ENCODE measurements around the gene ACSL4. TPM values are rescaled to one million over a fixed set of nuclear protein-coding genes. Genes with fewer than 3 reads are reported as not detected.

ACSL4 gene
- polyA plus RNA-seq, 1 donor from 2014 or later: 101 TPM

- Histone ChIP-seq H4K20me1 (ENCODE audit: insufficient read depth) (no peaks in the 10 kb centered on the region), H3F3A (ENCODE audit: insufficient read depth, low read length, poor library complexity, severe bottlenecking) (no peaks in the 10 kb centered on the region), H3K9me2 (ENCODE audit: insufficient read depth, low read length) (no peaks in the 10 kb centered on the region), H3K9me3 (ENCODE audit: low read length) (no peaks in the 10 kb centered on the region), H3K36me3 (ENCODE audit: insufficient read depth, low read length) (no peaks in the 10 kb centered on the region), H3K4me3 (ENCODE audit: low read length) (no peak overlapping the region), H3K4me2 (ENCODE audit: low read length) (no peak overlapping the region), H2AFZ (ENCODE audit: low read depth, low read length) (no peak overlapping the region), H3K9ac (ENCODE audit: low read length) (no peak overlapping the region), H3K79me2 (replicated peaks; ENCODE audit: insufficient read depth, low read length) (no peaks in the 10 kb centered on the region), H3K27me3 (ENCODE audit: insufficient read depth, low read depth, low read length) (no peaks in the 10 kb centered on the region), H3K27ac (ENCODE audit: low read length) (no peak overlapping the region)
- TF ChIP-seq EP300 (conservative IDR thresholded peaks at IDR 0.05; ENCODE audit: poor library complexity, severe bottlenecking): no peak
- TF ChIP-seq MXI1 (conservative IDR thresholded peaks at IDR 0.05; ENCODE audit: poor library complexity, severe bottlenecking): no peak
- no peak for TF ChIP-seq TAF1 (IDR thresholded peaks at IDR 0.05; ENCODE audit: low read depth)
- TF ChIP-seq, protein P1, sequence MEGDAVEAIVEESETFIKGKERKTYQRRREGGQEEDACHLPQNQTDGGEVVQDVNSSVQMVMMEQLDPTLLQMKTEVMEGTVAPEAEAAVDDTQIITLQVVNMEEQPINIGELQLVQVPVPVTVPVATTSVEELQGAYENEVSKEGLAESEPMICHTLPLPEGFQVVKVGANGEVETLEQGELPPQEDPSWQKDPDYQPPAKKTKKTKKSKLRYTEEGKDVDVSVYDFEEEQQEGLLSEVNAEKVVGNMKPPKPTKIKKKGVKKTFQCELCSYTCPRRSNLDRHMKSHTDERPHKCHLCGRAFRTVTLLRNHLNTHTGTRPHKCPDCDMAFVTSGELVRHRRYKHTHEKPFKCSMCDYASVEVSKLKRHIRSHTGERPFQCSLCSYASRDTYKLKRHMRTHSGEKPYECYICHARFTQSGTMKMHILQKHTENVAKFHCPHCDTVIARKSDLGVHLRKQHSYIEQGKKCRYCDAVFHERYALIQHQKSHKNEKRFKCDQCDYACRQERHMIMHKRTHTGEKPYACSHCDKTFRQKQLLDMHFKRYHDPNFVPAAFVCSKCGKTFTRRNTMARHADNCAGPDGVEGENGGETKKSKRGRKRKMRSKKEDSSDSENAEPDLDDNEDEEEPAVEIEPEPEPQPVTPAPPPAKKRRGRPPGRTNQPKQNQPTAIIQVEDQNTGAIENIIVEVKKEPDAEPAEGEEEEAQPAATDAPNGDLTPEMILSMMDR (IDR thresholded peaks at IDR 0.05; ENCODE audit: poor library complexity, severe bottlenecking): no peak
- TF ChIP-seq EZH2 (IDR thresholded peaks at IDR 0.05; ENCODE audit: borderline replicate concordance, insufficient read depth, low read length, poor library complexity, severe bottlenecking): no peak
- TF ChIP-seq POLR2AphosphoS5 (IDR thresholded peaks at IDR 0.05): no peak
- no peak for TF ChIP-seq REST (IDR thresholded peaks at IDR 0.05; ENCODE audit: borderline replicate concordance)
- TF ChIP-seq SMC3 (conservative IDR thresholded peaks at IDR 0.05; ENCODE audit: poor library complexity): no peak
- TF ChIP-seq RAD21 (conservative IDR thresholded peaks at IDR 0.05): no peak
Measured at GRCh38 chrX:109776986-109777385, 43.9 kb upstream of the ACSL4 start.

DNA sequence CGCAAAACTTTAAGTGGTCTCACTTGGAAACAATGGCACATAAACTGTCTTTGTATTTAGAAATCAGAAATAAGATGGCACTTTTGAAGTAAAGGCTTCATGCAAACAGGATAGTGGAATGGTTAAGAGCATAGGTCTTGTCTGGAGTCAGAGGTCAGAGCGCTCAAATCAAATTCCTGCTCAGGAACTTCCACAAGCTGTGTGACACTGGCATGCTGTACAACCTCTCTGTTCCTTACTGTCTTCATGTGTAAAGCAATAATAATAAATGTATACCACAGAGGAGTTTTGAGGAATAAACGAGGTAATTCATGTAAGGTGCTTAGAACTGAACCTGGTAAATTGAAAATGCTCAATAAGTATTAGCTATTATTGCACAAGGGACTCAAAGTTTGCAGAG lies 43.4 kb upstream of the ACSL4 start:
- TF ChIP-seq TAF1 (IDR thresholded peaks at IDR 0.05; ENCODE audit: low read depth) (no peak), RAD21 (conservative IDR thresholded peaks at IDR 0.05) (no peak), POLR2AphosphoS5 (IDR thresholded peaks at IDR 0.05) (no peak), EZH2 (IDR thresholded peaks at IDR 0.05; ENCODE audit: borderline replicate concordance, insufficient read depth, low read length, poor library complexity, severe bottlenecking) (no peak), EP300 (conservative IDR thresholded peaks at IDR 0.05; ENCODE audit: poor library complexity, severe bottlenecking) (no peak), MXI1 (conservative IDR thresholded peaks at IDR 0.05; ENCODE audit: poor library complexity, severe bottlenecking) (no peak), SMC3 (conservative IDR thresholded peaks at IDR 0.05; ENCODE audit: poor library complexity) (no peak), REST (IDR thresholded peaks at IDR 0.05; ENCODE audit: borderline replicate concordance) (no peak)
- TF ChIP-seq, protein P1 (IDR thresholded peaks at IDR 0.05; ENCODE audit: poor library complexity, severe bottlenecking): no peak
- H4K20me1 ChIP-seq (ENCODE audit: insufficient read depth): no peaks in the 10 kb centered on the region

More for the DNA sequence above, 43.4 kb upstream of the ACSL4 start:
- no peaks in the 10 kb centered on the region for H3F3A ChIP-seq (ENCODE audit: insufficient read depth, low read length, poor library complexity, severe bottlenecking)
- H3K36me3 ChIP-seq (ENCODE audit: insufficient read depth, low read length): no peaks in the 10 kb centered on the region
- no peaks in the 10 kb centered on the region for H3K27me3 ChIP-seq (ENCODE audit: insufficient read depth, low read depth, low read length)
- no peak overlapping the region for H3K4me2 ChIP-seq (ENCODE audit: low read length)
- no peak overlapping the region for H3K9ac ChIP-seq (ENCODE audit: low read length)
- no peaks in the 10 kb centered on the region for H3K79me2 ChIP-seq (replicated peaks; ENCODE audit: insufficient read depth, low read length)
- no peaks in the 10 kb centered on the region for H3K9me3 ChIP-seq (ENCODE audit: low read length)
- H3K9me2 ChIP-seq (ENCODE audit: insufficient read depth, low read length): no peaks in the 10 kb centered on the region
- no peak overlapping the region for H2AFZ ChIP-seq (ENCODE audit: low read depth, low read length)
- H3K27ac ChIP-seq (ENCODE audit: low read length): no peak overlapping the region
- no peak overlapping the region for H3K4me3 ChIP-seq (ENCODE audit: low read length)
